ENCODE data around the gene SLC15A1. TPM values are rescaled to one million over a fixed set of nuclear protein-coding genes. Genes with fewer than 3 reads are reported as not detected.

SLC15A1 gene
- total and polyA plus RNA-seq, 11 donors, result not detected

GRCh38 chr13:98791611-98792010 lies 39.1 kb upstream of the SLC15A1 start:
- no peak for DNase-seq
- peaks cover 0 to 46% (median 38%) of the 10 kb centered on the region in 9 donors for H3K36me3 ChIP-seq
- no peak overlapping the region for H3K4me3 ChIP-seq
- intact Hi-C loops (cut with DNase I), result no loop called here
- no peak for ATAC-seq
- WGBS, 4 donors, result 87 to 90% (median 90%) methylated on average over 7 of the region's 7 CpGs
- H3K9me3 ChIP-seq, result no peaks in the 10 kb centered on the region
- TF ChIP-seq, protein P1, sequence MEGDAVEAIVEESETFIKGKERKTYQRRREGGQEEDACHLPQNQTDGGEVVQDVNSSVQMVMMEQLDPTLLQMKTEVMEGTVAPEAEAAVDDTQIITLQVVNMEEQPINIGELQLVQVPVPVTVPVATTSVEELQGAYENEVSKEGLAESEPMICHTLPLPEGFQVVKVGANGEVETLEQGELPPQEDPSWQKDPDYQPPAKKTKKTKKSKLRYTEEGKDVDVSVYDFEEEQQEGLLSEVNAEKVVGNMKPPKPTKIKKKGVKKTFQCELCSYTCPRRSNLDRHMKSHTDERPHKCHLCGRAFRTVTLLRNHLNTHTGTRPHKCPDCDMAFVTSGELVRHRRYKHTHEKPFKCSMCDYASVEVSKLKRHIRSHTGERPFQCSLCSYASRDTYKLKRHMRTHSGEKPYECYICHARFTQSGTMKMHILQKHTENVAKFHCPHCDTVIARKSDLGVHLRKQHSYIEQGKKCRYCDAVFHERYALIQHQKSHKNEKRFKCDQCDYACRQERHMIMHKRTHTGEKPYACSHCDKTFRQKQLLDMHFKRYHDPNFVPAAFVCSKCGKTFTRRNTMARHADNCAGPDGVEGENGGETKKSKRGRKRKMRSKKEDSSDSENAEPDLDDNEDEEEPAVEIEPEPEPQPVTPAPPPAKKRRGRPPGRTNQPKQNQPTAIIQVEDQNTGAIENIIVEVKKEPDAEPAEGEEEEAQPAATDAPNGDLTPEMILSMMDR (IDR thresholded peaks at IDR 0.05), result no peak
- no peak for TF ChIP-seq POLR2A (IDR thresholded peaks at IDR 0.05)
- H3K27me3 ChIP-seq, result no peaks in the 10 kb centered on the region
- H3K4me1 ChIP-seq, result no peaks in the 10 kb centered on the region
- H3K27ac ChIP-seq, result no peak overlapping the region

- peaks cover 0 to 10% (median 6%) of the 10 kb centered on the region in 9 donors for H3K36me3 ChIP-seq
- no peak overlapping the region for H3K4me3 ChIP-seq
- TF ChIP-seq, protein P1 (IDR thresholded peaks at IDR 0.05), result no peak
- DNase-seq, result no peak
- no peak for ATAC-seq
- no peaks in the 10 kb centered on the region for H3K4me1 ChIP-seq
- H3K9me3 ChIP-seq, result no peaks in the 10 kb centered on the region
- 88 to 96% (median 90%) methylated on average over 9 of the region's 9 CpGs for WGBS, 4 donors
- no peaks in the 10 kb centered on the region for H3K27me3 ChIP-seq
- no peak overlapping the region for H3K27ac ChIP-seq
- intact Hi-C loops (cut with DNase I), result no loop called here
Observed at GRCh38 chr13:98787996-98788395, 35.5 kb upstream of the SLC15A1 start.

GRCh38 chr13:98787173-98787572 lies 34.7 kb upstream of the SLC15A1 start:
- Histone ChIP-seq H3K4me1 (no peaks in the 10 kb centered on the region), H3K4me3 (no peak overlapping the region), H3K9me3 (no peaks in the 10 kb centered on the region), H3K36me3 (peaks cover 0 to 1% (median 0%) of the 10 kb centered on the region in 9 donors), H3K27ac (no peak overlapping the region), H3K27me3 (peaks cover 0 to under 1% (median 0%) of the 10 kb centered on the region in 9 donors)
- TF ChIP-seq POLR2A (IDR thresholded peaks at IDR 0.05), result no peak
- TF ChIP-seq, protein P1 (IDR thresholded peaks at IDR 0.05), result no peak
- intact Hi-C loops (cut with DNase I), result no loop called here
- 74 to 81% (median 76%) methylated on average over 10 of the region's 10 CpGs for WGBS, 4 donors
- ATAC-seq (no peak), DNase-seq (no peak)

GRCh38 chr13:98786023-98786422 lies 33.6 kb upstream of the SLC15A1 start:
- intact Hi-C loops (cut with DNase I), result no loop called here
- ATAC-seq, result no peak
- 77 to 84% (median 79%) methylated on average over 7 of the region's 7 CpGs for WGBS, 4 donors
- Histone ChIP-seq H3K27me3 (peaks cover 0 to 5% (median 0%) of the 10 kb centered on the region in 9 donors), H3K36me3 (no peaks in the 10 kb centered on the region), H3K4me1 (no peaks in the 10 kb centered on the region), H3K27ac (no peak overlapping the region), H3K9me3 (no peaks in the 10 kb centered on the region), H3K4me3 (no peak overlapping the region)
- no peak for TF ChIP-seq POLR2A (IDR thresholded peaks at IDR 0.05)
- TF ChIP-seq, protein P1 (IDR thresholded peaks at IDR 0.05), result no peak
- DNase-seq, result no peak

Data from heart left ventricle (tissue), 16 donors.